PC-9 (cell line): ENCODE measurements around the gene CCDC51. TPM values are rescaled to one million over a fixed set of nuclear protein-coding genes. Genes with fewer than 3 reads are reported as not detected.

Experiments used
- BruUV-seq: library from RNA; stranded (reverse); fragments of 400-500 nt; replicated peaks from 2 replicates; lab custom pipeline; 2021; lab: Mats Ljungman, UMichigan
- CTCF ChIA-PET: fragments of 300-600 bp; sonication (Branson Sonifier 250); formaldehyde crosslinking; loops from one replicate; lab custom pipeline; 2022; ENCODE audit warnings: antibody characterized with exemption; lab: Charles Lee
- POLR2A ChIA-PET: fragments of 300-600 bp; sonication (Branson Sonifier 250); formaldehyde crosslinking; loops from one replicate; lab custom pipeline; 2022; ENCODE audit warnings: antibody characterized with exemption; ENCODE audit not compliant: unreplicated experiment; lab: Charles Lee
- DNase-seq, 2 experiments: peaks; one replicate each; pipeline versions ENCODE4 v3.0.0 to v3.0.0-alpha.2; 2015 to 2022; ENCODE audit warnings: mixed read lengths in 1 of 2
- H2AFZ ChIP-seq: fragments of 200-600 bp; sonication (generic); 2 replicates; pipeline ENCODE4 v1.8.1; 2017; ENCODE audit warnings: antibody characterized with exemption
- H3F3A ChIP-seq: fragments of 200-600 bp; sonication (generic); 2 replicates; pipeline ENCODE4 v1.8.1; 2017; ENCODE audit warnings: antibody characterized with exemption, mild to moderate bottlenecking, low read depth; ENCODE audit not compliant: insufficient read depth
- H3K27ac ChIP-seq: fragments of 200-600 bp; sonication (generic); 2 replicates; pipeline ENCODE4 v1.6.1; 2016; ENCODE audit warnings: mixed run types
- H3K27me3 ChIP-seq: fragments of 200-600 bp; sonication (generic); 2 replicates; pipeline ENCODE4 v1.6.1; 2016; ENCODE audit warnings: low read depth, mixed run types; ENCODE audit not compliant: insufficient read depth
- H3K36me3 ChIP-seq: fragments of 200-600 bp; sonication (generic); 2 replicates; pipeline ENCODE4 v1.6.1; 2016; ENCODE audit warnings: low read depth, mixed run types
- H3K4me1 ChIP-seq: fragments of 200-600 bp; sonication (generic); replicated peaks from 2 replicates; pipeline ENCODE4 v1.6.1; 2016; ENCODE audit warnings: mixed run types; ENCODE audit not compliant: insufficient read depth
- H3K4me2 ChIP-seq: fragments of 200-600 bp; sonication (generic); 2 replicates; pipeline ENCODE4 v1.6.1; 2017; ENCODE audit warnings: mixed run types
- H3K4me3 ChIP-seq: fragments of 200-600 bp; sonication (generic); 2 replicates; pipeline ENCODE4 v1.6.1; 2016; ENCODE audit warnings: mixed run types
- H3K79me2 ChIP-seq: fragments of 200-600 bp; sonication (generic); 2 replicates; pipeline ENCODE4 v1.6.1; 2017; ENCODE audit warnings: low read depth, mixed run types
- H3K9me2 ChIP-seq: fragments of 200-600 bp; sonication (generic); 2 replicates; pipeline ENCODE4 v1.8.1; 2017; ENCODE audit warnings: mild to moderate bottlenecking; ENCODE audit not compliant: insufficient read depth
- H3K9me3 ChIP-seq: fragments of 200-600 bp; sonication (generic); 2 replicates; pipeline ENCODE4 v1.8.1; 2016; ENCODE audit warnings: low read depth; ENCODE audit not compliant: insufficient read depth
- H4K20me1 ChIP-seq: fragments of 200-600 bp; sonication (generic); 2 replicates; pipeline ENCODE4 v1.8.1; 2017; ENCODE audit not compliant: insufficient read depth
- EZH2 ChIP-seq: fragments of 200-600 bp; sonication (generic); IDR thresholded peaks from 2 replicates; pipeline ENCODE4 v1.8.0; 2017; ENCODE audit warnings: antibody characterized with exemption, low read depth
- intact Hi-C: fragments of 100-400 bp; cut with micrococcal nuclease; formaldehyde crosslinking; loops from one replicate; pipeline ENCODE4 v1.10.0; 2022; ENCODE audit not compliant: unreplicated experiment
- total RNA-seq: library from RNA; stranded (reverse); gene quantifications from 2 replicates; pipeline ENCODE4 v1.2.3, GENCODE V29; 2021
- TF ChIP-seq, protein P1 (sequence below): fragments of 200-600 bp; sonication (generic); conservative IDR thresholded peaks from 2 replicates; pipeline ENCODE4 v1.6.1; 2017; ENCODE audit warnings: mixed run types, antibody characterized with exemption, mild to moderate bottlenecking, moderate library complexity

Gene CCDC51
- total RNA-seq, 1 experiment from 2014 or later: 28.5 TPM

DNA sequence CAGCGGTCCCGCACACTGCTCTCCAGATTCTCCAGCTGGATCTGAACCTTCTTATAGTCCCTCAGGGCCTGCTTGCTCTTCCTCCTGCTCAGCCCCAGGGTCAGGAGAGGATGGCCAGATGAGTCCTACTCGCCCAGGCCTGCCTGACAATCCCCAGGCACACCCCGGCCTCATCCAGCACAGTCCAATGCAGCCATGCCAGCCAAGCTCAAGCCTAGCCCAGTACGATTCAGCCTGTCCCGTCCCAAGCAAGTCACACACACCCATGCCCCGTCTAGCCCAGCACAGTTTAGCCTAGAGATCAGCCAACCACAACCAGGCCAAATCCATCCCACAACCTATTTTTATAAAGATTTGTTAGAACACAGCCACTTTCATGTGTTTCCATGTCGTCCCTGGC lies 26.8 kb downstream of the CCDC51 start:
- no peak overlapping the region for H3K27ac ChIP-seq
- no peaks in the 10 kb centered on the region for H4K20me1 ChIP-seq

DNA sequence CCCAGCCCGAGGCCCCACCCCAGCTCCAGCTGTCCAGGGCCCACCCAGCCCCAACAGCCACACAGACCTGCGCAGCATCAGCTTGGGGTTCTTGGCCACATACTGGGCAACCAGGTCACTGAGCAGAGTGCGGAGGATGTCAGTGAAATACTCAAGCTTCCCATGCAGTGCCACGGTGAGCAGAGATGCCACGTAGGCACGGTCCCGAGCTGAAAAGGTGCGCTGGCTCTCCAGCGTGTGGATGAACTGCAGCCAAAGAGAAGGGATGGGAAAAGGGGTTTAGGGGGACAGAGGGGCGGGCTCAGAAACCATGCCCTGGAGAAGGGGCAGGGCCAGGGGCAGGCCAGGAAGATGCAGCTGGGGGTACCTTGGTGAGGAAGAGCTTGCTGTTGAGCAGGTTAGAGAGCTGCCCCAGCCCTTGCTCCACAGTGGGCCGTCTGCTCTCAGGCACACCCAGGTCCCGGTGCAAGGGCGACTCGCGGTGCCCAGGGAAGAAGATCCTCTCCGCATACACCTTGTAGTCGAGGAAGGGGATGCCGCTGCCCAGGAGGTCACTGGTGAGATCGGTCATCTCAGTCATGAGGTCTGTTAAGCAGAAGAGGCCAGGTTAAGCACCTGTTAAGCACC lies 27.4 kb downstream of the CCDC51 start:
- no peaks in the 10 kb centered on the region for H4K20me1 ChIP-seq
- no peak for TF ChIP-seq EZH2
- no peaks in the 10 kb centered on the region for H3K27me3 ChIP-seq
- no peaks in the 10 kb centered on the region for H3K9me2 ChIP-seq
- H3K9me3 ChIP-seq: no peaks in the 10 kb centered on the region
- H3K79me2 ChIP-seq: no peaks in the 10 kb centered on the region
- no peak overlapping the region for H2AFZ ChIP-seq
- H3K4me2 ChIP-seq: no peak overlapping the region
- no peak overlapping the region for H3K27ac ChIP-seq
- POLR2A ChIA-PET: interaction anchor here (0.5 kb wide), 1 partner anchor 62 kb away, joined by 3 read pairs; no protein-coding TSS in a partner anchor
- BruUV-seq: no TSS peak
- intact Hi-C loops: no loop called here
- H3K4me3 ChIP-seq: no peak overlapping the region
- CTCF ChIA-PET: no interaction called here
- H3K4me1 ChIP-seq: no peaks in the 10 kb centered on the region
- no peak for DNase-seq
- no peaks in the 10 kb centered on the region for H3F3A ChIP-seq
- H3K36me3 ChIP-seq: no peaks in the 10 kb centered on the region

More for the DNA sequence above, 26.8 kb downstream of the CCDC51 start:
- Histone ChIP-seq H3F3A (no peaks in the 10 kb centered on the region), H3K27me3 (no peaks in the 10 kb centered on the region), H3K4me2 (no peak overlapping the region), H2AFZ (no peak overlapping the region), H3K4me1 (no peaks in the 10 kb centered on the region), H3K79me2 (no peaks in the 10 kb centered on the region), H3K9me2 (no peaks in the 10 kb centered on the region), H3K9me3 (no peaks in the 10 kb centered on the region), H3K4me3 (no peak overlapping the region), H3K36me3 (no peaks in the 10 kb centered on the region)
- DNase-seq: no peak
- intact Hi-C loops: no loop called here
- ChIA-PET CTCF (no interaction called here), POLR2A (no interaction called here)
- no TSS peak for BruUV-seq
- TF ChIP-seq EZH2: no peak
- TF ChIP-seq, protein P1, sequence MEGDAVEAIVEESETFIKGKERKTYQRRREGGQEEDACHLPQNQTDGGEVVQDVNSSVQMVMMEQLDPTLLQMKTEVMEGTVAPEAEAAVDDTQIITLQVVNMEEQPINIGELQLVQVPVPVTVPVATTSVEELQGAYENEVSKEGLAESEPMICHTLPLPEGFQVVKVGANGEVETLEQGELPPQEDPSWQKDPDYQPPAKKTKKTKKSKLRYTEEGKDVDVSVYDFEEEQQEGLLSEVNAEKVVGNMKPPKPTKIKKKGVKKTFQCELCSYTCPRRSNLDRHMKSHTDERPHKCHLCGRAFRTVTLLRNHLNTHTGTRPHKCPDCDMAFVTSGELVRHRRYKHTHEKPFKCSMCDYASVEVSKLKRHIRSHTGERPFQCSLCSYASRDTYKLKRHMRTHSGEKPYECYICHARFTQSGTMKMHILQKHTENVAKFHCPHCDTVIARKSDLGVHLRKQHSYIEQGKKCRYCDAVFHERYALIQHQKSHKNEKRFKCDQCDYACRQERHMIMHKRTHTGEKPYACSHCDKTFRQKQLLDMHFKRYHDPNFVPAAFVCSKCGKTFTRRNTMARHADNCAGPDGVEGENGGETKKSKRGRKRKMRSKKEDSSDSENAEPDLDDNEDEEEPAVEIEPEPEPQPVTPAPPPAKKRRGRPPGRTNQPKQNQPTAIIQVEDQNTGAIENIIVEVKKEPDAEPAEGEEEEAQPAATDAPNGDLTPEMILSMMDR: no peak

DNA sequence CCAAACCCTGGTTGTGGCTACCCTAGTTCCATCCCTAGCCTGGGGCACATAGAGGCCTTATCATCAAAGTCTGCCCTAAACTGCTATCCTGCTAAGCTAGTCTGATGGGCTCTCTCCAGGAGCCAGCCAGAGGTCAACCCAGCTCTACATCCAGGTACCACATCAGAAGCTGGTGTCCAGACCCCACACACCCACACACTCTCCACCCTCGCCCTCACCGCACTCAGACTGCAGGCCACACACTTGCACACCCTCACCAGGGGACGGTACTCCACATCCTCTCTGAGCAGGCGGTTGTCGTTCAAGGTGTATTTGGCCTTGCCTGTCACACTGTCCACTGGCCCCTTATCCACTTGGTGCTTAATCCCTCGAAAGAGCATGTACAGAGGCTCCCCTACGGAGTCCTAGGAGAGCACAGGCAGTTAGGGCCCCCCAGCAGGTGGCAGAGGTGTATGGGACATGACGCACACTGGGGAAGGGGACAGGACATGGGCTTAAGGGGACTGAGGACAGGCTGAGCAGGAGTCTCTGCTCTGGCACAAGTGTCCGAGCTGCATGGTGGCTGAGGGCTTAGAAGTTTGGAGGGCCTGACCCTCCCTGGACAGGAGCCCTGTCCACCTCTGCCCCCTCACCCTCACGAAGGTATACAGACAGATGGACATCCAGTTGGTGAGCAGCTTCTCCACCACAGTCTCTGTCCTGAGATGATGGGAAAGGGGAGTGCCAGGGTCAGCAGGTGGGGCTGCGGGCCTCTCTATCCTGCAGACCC lies 28.1 kb downstream of the CCDC51 start:
- no peak for DNase-seq
- no peaks in the 10 kb centered on the region for H3K9me3 ChIP-seq
- H4K20me1 ChIP-seq: no peaks in the 10 kb centered on the region
- POLR2A ChIA-PET: interaction anchor here (0.5 kb wide), 1 partner anchor 61 kb away, joined by 3 read pairs; no protein-coding TSS in a partner anchor
- no peaks in the 10 kb centered on the region for H3F3A ChIP-seq
- CTCF ChIA-PET: no interaction called here
- no peaks in the 10 kb centered on the region for H3K36me3 ChIP-seq
- no peak overlapping the region for H3K4me2 ChIP-seq
- intact Hi-C loops: no loop called here
- H3K9me2 ChIP-seq: no peaks in the 10 kb centered on the region
- no peak overlapping the region for H3K27ac ChIP-seq
- H3K79me2 ChIP-seq: no peaks in the 10 kb centered on the region
- H3K4me1 ChIP-seq: no peaks in the 10 kb centered on the region
- no peaks in the 10 kb centered on the region for H3K27me3 ChIP-seq
- H2AFZ ChIP-seq: no peak overlapping the region
- no TSS peak for BruUV-seq
- no peak for TF ChIP-seq EZH2
- TF ChIP-seq, protein P1: no peak
- no peak overlapping the region for H3K4me3 ChIP-seq
